GM18873 (cell line): Measurements from ENCODE around the gene P2RX5.
"Not testable (repeated sequence)": the region's sequence is repeated elsewhere in the genome, so short reads cannot be mapped to it uniquely, and the experiment has no call there.

Experiments
- ATAC-seq: cut with Tn5 transposase; IDR thresholded peaks from one replicate; pipeline ENCODE4 v1.9.1; 2021; ENCODE audit warnings: mild to moderate bottlenecking, moderate library complexity, moderate number of reproducible peaks; ENCODE audit not compliant: unreplicated experiment, low FRiP score

Gene P2RX5

GRCh38 chr17:3695723-3696411 is at the start of gene P2RX5:
P2RX5 (minus strand) TSS chr17:3696155; CDS start chr17:3696005, 150 bp downstream.
- ATAC-seq, result no peak

GRCh38 chr17:3745071-3745470 is 49.1 kb upstream of the P2RX5 start:
- no peak for ATAC-seq

GRCh38 chr17:3744014-3744413 is 48.1 kb upstream of the P2RX5 start:
- ATAC-seq, result no peak

DNA sequence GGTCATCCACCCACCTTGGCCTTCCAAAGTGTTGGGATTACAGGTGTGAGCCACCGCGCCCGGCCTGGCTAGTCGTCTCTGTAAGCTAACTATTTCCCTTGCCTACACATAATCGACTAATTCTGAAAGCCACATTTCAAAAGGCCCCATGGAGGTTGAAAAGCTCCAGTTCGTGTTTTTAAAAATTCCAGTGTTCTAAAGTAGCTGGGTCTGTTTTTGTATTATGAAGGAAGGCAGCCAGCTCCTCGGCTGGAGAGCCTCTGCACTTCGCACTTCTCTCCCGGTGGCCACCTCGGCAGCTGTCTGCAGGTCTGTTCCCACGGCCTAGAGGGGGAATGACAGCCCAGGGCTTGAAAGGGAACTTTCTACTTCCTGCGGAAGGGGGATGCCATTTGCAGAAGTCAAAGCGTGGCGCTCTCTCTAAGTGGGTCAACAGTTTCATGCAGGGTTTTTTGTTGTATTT is 44.7 kb upstream of the P2RX5 start:
- ATAC-seq, result no peak

DNA sequence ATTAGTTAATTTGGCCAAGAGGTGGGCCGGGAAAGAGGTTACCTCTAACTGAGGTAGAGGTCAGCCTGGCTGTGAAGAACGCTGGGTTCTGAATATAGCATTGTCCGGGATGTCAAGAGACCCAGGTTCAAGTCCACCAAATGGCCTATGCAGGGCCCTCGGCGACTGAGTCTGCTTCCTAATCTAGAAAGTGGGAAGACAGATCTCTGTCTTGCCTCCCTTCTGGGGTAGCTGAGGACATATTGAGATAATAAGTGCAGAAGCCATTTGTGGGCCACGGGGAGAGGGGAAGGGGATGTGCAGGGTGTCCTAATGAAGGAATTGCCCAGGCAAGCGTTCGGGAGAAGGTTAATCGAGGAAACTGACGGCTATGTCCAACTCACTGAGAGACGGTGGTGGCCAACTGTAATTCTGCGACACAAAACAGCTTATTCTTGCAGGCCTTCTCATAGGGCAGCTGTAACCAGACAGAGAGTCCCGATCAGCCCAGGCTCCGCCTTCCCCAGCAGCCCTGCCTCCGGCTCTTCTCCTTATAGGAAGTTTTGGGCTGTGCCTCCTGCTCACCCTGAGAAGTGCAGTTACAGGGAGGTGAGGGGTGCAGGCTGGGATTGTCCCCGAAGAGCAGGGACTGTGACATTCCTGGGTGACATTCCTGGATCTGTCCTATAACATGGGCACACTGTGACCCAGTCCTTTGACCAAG is 43.6 kb upstream of the P2RX5 start:
- no peak for ATAC-seq

GRCh38 chr17:3738562-3739295 is 42.8 kb upstream of the P2RX5 start:
- no peak for ATAC-seq

GRCh38 chr17:3735515-3735914 is 39.6 kb upstream of the P2RX5 start:
- ATAC-seq, result no peak

- not testable (repeated sequence) for ATAC-seq
Observed at GRCh38 chr17:3734911-3735276, 38.9 kb upstream of the P2RX5 start.

DNA sequence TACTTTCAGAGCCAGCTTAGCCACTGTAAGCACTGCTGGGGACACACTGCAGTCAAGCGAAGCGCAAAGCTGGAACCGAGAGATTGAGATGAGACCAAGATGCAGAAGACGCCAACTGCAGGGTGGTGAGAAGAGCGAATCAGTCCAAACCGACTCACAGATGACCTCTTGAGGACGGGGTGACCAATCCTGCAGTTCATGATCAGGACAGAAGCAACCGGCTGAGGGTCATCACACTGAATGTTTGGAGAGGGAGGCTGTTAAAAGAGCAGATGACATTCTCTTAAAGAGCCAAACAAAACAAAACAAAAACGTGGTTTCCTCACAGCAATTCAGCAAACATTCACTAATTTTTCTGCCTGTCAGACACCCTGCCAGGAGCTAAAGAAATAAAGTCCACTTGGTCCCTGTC is 36.3 kb upstream of the P2RX5 start:
- ATAC-seq, result no peak

DNA sequence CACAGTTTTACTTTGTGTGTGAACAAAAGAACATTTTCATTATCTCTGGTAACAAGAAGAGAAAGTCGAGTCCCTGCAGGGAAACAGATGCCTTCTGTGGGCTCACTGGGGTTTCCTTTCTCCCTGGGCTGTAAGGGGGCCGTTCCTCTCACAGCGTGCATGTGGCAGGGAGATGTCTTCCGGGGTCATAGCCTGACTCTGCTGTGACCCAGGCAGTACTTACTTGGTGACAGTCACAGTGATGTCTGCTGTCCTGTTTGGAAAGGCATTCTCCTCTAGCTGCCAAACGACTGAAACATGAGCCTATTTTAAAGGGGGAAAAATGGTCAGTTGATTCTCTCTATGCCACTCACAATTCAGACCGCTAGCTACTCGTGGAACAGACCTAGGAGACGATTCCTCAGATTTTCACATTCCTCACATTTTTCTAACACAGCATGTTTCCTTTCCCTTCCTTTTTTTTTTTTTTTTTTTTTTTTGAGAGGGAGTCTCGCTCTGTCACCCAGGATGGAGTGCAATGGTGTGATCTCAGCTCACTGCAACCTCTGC is 35.0 kb upstream of the P2RX5 start:
- no peak for ATAC-seq

- ATAC-seq, result no peak
Observed at GRCh38 chr17:3729881-3730280, 33.9 kb upstream of the P2RX5 start.

DNA sequence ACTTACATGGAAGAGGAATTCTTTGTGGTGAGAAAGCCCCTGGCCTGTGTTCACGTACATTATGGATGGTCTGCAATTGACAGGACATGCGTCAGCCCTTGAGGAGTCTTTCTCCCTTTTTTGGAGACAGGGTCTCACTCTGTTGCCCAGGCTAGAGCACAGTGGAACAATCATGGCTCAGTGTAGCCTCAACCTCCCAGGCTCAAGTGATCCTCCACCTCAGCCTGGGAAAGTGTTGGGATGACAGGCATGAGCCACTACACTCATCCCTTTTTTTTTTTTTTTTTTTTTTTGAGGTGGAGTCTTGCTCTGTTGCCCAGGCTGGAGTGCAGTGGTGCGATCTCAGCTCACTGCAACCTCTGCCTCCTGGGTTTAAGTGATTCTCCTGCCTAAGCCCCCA is 32.1 kb upstream of the P2RX5 start:
- ATAC-seq, result not testable (repeated sequence)

- ATAC-seq, result no peak
Observed at GRCh38 chr17:3727041-3727440, 31.1 kb upstream of the P2RX5 start.

DNA sequence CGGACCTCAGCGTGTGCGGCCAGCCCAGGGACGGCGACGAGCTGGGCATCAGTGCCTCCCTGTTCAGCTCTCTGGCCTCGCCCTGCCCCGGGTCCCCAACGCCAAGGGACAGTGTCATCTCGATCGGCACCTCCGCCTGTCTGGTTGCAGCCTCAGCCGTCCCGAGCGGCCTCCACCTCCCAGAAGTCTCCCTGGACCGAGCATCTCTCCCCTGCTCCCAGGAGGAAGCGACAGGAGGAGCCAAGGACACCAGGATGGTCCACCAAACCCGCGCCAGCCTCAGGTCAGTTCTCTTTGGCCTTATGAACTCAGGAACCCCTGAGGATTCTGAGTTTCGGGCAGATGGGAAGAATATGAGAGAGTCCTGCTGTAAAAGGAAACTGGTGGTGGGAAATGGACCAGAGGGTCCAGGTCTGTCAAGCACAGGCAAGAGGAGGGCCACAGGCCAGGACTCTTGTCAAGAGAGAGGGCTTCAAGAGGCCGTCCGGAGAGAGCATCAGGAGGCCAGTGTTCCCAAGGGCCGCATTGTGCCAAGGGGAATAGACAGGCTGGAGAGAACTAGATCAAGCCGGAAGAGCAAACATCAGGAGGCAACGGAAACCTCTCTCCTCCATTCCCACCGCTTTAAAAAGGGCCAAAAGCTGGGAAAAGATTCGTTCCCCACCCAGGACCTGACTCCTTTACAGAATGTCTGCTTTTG is 28.6 kb upstream of the P2RX5 start:
- no peak for ATAC-seq

- ATAC-seq, result peak; percentile 64
Observed at GRCh38 chr17:3723556-3724377, 27.8 kb upstream of the P2RX5 start, which contains the start of gene HASPIN. HASPIN (plus strand) TSS chr17:3723903; CDS start chr17:3723936, 33 bp downstream.

DNA sequence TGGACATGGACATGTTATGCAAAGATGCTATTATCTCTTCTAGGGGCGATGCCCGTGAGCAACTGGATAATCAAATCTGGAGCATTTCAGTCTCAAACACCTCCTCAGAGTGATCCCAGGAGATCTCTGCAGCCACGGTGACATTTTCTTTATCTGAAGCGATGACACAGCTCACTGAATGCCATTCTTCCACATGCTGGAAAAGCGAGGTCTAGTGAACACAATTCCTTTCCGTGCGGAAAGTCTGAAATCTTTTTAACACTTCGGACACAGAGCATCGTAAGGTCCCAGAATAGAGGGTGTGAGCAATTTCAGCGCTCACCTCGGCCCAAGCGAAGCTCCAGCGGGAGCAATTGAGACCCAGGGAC is 27.2 kb upstream of the P2RX5 start:
- ATAC-seq, result peak; percentile 12

DNA sequence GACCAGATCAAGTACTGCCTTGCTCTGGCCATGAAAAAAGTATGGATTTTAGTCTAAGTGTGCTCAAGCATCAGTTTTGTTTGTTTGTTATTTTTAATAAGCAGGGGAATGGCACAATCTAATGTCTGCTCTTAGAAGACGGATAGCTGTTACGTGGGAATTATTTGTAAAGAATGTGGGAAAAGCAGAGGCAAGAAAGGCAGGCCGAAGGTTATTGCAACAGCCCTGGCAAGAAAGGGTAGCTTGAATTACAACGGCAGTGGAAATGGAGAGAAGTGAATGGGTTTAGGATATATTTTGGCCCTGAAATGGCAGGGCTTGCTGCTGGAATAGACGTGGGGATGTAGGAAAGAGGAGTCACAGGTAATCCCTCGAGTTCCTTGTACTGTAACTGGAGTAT is 26.8 kb upstream of the P2RX5 start:
- ATAC-seq, result no peak

DNA sequence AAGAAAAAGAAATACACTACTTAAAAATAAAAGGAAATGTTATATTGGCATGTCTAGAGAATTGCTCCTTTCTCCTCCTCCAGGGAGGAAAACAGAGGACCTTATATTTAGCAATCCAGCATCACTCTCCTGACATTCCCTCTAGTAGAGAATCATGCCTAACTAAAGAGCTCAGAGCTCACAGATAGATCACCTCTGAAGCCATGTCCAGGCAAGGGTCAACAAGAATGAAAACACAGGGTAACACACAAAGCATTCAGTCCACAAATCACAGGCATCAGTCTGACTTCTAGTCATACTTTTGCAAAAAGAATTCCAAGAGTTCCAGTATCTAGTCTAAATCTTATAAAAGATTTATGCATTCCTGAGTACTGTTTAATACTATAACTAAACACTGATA is 23.3 kb upstream of the P2RX5 start:
- no peak for ATAC-seq

GRCh38 chr17:3718201-3718600 is 22.2 kb upstream of the P2RX5 start:
- no peak for ATAC-seq

GRCh38 chr17:3715296-3715695 is 19.3 kb upstream of the P2RX5 start:
- no peak for ATAC-seq
